A172 (cell line): ENCODE measurements around the gene GNL3L. TPM values are rescaled to one million over a fixed set of nuclear protein-coding genes. Genes with fewer than 3 reads are reported as not detected.
"Not testable (repeated sequence)": the region's sequence is repeated elsewhere in the genome, so short reads cannot be mapped to it uniquely, and the experiment has no call there.

Source experiments
- DNase-seq: peaks from one replicate; pipeline ENCODE4 v3.0.0-alpha.2; 2015; ENCODE audit warnings: low spot score
- total RNA-seq: library from RNA; depleted of rRNA; stranded (reverse); fragments of >200 nt; shearing (Covaris generic); gene quantifications from 2 replicates; pipeline ENCODE4 v1.2.3, GENCODE V29; 2014; rRNA removed

The GNL3L gene
- total RNA-seq: 47.1 and 51.1 TPM in 2 replicates

- peak; percentile 82 for DNase-seq
Measured at GRCh38 chrX:54529552-54530356, at the start of gene GNL3L. TSS of gene GNL3L (plus strand) at chrX:54530219. CDS start at chrX:54532567, 2,348 bp downstream.

GRCh38 chrX:54482839-54483593 is 47.0 kb upstream of the GNL3L start:
- DNase-seq: no peak

GRCh38 chrX:54483946-54484345 is 46.1 kb upstream of the GNL3L start:
- no peak for DNase-seq

- DNase-seq: no peak
Measured at GRCh38 chrX:54484666-54485065, 45.4 kb upstream of the GNL3L start.

- not testable (repeated sequence) for DNase-seq
Measured at GRCh38 chrX:54489819-54490218, 40.2 kb upstream of the GNL3L start.

GRCh38 chrX:54492340-54492739 is 37.7 kb upstream of the GNL3L start:
- peak; percentile 36 for DNase-seq

DNA sequence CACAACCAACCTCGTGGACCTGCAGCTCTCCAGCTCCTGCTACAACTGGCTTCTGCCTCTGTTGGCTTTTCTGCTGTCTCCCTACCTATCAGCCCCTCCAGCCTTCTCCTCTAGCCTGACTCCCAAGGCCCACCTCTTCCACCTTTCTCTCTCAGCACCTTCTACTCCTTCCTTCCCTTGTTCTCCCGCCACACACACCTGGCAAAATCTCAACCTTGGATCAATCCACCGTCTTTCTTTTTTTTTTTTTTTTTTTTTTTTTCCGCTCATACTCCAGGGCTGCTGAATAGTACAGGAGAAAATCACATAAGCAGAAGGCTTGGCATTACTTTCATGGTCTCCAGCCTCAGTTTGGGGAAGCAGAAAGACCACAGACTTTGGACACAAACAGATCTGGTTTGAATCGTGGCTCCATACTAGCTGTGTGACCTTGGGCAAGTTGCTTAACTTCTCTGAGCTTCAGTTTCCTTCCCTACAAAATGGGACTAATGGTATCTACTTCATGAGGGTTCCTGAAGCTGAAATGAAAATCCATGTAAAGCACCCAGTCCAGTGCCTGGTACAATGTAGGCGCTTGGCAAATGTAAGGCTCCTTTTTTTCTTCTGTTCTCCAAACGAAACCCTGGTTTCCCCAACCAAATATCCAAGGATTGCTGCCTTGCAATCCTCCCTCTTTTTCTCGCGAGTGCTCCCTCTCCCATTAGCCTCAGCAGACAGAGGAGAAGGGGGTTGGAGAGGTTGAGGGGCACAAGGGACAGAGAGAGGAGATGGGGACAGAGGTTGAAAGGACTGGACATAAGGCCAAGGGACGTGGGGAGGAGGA is 35.6 kb upstream of the GNL3L start:
- DNase-seq: no peak

DNA sequence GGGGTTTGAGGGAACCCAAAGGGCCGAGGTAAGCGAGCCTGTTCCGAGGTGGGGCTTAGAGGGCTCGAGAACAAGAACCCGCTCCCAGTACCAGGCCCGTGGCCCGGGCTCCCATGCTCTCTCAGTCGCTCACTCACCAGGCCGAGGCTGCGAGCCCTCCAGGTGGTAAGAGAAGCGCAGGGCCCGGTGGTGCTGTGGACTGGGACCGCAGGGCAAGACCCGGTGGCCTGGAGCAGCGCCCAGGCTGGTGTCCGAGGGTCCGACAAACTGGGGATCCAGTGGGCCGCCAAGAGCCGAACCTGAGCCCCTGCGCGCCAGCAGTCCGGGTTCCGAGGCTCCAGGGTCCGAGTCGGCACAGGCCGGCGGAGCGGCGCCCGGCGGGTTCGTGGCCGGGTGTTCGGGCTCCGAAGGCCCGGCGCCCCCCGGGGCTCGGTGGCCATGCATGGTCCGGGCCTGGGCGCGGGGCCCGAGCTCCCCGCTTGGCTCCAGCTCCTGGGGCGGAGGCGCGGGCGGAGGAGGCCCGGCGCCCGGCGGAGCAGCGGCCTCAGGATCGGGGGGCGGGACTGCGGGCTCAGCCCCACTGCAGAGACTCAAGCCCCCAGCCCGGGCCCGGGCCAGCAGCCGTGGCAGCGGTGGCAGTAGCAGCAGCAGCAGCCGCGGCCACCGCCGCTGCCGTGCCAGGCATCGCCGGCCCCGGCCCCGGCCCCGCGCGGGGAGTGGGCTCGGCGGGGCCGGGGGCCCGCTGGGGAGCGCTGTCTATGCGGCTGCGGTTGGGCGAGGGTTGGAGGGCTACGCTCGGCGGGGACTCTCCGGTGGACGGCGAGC is 34.8 kb upstream of the GNL3L start:
- no peak for DNase-seq

DNA sequence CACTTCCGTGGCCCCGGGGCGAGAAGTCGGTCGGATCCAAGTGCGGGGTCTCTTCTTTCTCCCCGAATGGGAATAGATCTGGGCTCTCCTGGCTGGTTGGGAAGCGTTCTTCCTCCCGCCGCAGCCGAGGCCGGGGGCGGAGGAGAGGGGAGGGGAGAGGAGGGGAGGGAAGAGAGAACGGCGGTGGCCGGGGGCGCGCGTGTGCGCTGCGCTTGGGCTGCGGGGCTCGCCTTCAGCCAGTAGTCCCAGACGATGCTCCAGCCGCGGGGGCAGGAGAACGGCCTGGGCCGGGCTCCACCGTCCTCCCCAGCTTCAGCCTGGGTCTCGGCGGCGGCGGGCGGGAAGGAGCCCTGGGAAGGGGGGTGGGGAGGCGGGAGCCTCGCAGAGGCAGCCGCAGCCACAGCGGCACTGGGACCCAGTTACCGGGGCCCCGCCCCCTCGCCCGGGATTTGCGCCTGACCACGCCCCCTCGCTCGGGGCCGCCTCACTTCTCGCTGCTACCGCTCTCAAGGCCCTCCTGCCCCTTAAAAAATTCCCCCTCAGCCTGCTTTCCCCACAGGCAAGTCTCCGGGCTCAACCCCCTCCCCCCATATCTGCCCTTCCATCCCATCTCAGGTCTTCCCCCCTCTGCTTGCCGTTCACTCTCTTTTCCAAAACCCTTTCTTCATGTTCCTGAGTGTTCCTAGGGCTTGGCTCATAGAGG is 34.1 kb upstream of the GNL3L start, which contains the start of gene FGD1:
Gene FGD1, minus strand, starts transcription at position 421 of the 703 bp plus-strand sequence. CDS start 802 bp downstream, outside the sequence.
- peak; percentile 39 for DNase-seq

GRCh38 chrX:54496517-54496852 is 33.5 kb upstream of the GNL3L start:
- DNase-seq: no peak

GRCh38 chrX:54496936-54497335 is 33.1 kb upstream of the GNL3L start:
- no peak for DNase-seq

GRCh38 chrX:54509400-54509799 is 20.6 kb upstream of the GNL3L start:
- DNase-seq: peak; percentile 42

DNA sequence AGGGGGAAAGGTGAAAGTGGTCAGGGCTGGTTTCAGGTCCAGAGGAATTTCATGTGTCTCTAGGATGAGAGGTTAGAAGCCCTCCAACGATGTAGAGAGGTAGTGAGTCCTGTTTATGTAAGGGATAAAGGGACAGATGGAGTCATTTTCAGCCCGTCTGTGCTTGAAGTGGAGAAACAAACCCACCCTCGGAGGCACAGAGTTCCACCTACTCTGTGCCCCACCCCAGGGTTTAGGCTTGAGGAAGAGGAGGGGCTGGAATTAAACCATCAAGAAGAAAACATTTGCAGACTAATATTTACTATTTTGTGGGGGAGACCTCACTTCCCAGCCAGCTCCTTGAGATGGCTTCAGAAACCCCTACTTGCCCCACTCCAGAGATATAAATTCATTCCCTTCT is 868 bp upstream of the GNL3L start:
- DNase-seq: peak; percentile 0

DNA sequence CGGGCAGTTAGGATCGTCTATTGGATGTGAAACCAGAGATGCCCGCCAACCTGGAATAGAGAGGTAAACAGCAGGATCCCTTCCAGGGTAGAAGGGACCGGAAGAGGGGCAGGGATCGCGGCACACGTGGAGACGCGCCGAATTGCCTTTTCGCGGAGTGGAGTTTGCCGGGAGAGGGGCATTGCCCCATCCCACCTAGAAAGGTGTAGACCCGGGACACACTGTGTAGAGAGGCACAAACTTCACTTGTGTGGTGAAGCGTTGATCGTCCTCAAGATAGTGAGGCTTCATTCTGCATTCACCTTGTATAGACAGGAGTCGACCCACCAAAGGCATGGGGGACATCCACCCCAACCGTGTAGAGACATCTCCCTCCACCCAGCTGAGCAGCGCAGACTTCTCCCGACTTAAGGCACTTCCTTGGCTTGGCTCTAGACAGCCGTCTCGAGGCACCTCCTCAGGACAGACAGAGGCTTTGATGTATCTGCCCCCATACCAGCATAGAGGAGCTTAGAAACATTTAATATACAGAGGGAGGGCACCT is 410 bp downstream of the GNL3L start:
- no peak for DNase-seq

- DNase-seq: no peak
Measured at GRCh38 chrX:54534271-54534670, 4.3 kb downstream of the GNL3L start.

DNA sequence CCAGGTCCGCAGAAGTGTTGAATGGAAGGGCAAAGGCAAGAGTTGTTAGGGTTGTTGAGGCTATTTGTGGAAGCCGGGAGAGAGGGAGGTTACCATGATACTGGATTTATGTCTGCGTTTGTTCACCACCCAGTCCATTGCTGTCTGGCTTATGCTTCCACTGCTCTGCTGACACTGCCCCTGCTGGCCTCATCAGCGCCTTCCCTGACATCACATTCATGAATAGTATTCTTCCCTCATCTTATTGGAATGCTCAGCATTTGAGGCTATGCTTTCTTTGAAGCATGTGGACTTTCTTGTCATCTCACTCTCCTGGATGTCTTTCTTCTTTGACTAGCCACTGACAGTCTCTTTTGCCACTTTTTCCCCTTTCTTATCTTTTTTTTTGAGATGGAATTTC is 10.3 kb downstream of the GNL3L start:
- DNase-seq: peak; percentile 40

- DNase-seq: not testable (repeated sequence)
Measured at GRCh38 chrX:54542239-54542638, 12.2 kb downstream of the GNL3L start.

GRCh38 chrX:54550821-54551220 is 20.8 kb downstream of the GNL3L start:
- no peak for DNase-seq

DNA sequence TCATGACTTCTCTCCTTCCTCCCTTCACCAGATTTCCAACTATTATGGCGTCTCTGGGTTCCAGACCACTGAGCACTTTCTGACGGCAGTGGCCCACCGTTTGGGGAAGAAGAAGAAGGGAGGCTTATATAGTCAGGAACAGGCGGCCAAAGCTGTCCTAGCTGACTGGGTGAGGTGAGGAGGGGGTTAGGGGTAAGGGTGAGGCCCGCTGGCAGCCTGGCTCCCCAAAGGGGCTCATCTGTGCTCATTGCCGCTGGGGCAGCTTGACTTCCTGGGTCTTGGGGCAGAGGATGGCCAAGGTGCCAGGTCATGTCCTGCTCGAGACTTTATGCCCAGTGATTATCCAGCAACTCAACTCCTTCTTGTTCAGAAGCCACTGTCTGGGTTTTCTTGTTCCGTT is 21.8 kb downstream of the GNL3L start:
- DNase-seq: no peak

DNA sequence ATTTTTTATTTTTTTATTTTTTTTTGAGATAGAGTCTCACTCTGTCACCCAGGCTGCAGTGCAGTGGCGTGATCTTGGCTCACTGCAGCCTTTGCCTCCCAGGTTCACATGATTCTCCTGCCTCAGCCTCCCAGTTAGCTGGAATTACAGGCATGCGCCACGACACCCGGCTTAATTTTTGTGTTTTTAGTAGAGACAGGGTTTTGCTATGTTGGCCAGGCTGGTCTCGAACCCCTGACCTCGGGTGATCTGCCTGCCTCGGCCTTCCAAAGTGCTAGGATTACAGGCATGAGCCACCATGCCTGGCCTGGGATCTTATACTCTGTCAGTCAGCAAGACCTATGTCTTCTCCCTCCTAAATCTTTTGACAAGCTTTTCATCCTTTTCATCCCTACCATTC is 25.0 kb downstream of the GNL3L start:
- not testable (repeated sequence) for DNase-seq
